HG03354 (cell line): Measurements from ENCODE around the gene IGDCC3.
"Not testable (repeated sequence)": the region's sequence is repeated elsewhere in the genome, so short reads cannot be mapped to it uniquely, and the experiment has no call there.

Source experiments
- ATAC-seq: cut with Tn5 transposase; IDR thresholded peaks from one replicate; pipeline ENCODE4 v1.9.1; 2021; ENCODE audit warnings: mild to moderate bottlenecking; ENCODE audit not compliant: unreplicated experiment, poor library complexity, severe bottlenecking

The IGDCC3 gene

DNA sequence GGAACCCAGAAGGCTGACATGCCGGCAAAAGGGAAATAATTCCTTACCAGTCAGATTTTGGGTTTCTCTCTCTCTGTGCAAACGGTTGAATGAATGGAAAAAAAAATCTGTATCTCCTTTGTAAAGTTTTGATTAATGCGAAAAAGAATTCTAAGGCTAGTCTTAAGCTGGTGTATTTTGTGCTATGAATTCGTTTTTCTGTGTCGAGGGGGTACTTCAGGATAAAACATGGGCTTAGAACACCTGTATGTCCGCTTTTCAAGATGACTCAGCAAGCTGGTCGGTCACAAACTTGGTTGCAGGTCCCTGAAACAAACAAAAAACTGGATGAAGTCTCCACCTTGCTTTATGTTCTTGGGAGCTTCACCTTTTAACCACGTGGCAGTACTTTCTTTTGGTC lies 28.5 kb downstream of the IGDCC3 start:
- ATAC-seq: no peak

DNA sequence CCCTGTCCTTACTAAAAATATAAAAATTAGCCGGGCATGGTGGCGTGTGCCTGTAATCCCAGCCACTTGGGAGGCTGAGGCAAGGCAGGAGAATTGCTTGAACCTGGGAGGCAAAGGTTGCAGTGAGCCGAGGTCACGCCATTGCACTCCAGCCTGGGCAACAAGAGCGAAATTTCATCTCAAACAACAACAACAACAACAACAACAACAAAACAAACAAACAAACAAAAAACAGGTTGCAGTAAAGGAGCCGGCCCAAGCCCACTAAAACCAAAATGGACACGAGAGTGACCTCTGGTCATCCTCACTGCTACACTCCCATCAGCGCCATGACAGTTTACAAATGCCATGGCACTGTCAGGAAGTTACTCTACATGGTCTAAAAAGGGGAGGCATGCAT lies 30.0 kb downstream of the IGDCC3 start:
- ATAC-seq: not testable (repeated sequence)

- ATAC-seq: no peak
Observed at GRCh38 chr15:65346856-65347598, 30.8 kb downstream of the IGDCC3 start.

DNA sequence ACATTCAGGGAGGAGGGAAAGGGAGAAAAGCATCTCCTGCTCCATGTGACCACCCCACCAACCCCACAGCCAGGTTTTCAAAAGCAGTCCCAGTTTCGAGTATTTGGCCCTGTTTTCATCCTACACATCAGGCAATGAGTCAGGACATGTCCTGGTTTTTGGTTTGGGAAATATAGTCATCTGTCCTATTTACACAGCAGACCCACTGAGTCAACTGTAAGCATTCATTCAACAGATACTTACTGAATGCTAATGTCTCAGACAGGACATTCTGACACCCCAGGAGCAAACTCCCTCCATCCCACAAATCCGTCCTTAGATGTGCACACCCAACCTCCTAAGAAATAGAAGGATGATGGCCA lies 32.9 kb downstream of the IGDCC3 start:
- ATAC-seq: no peak

DNA sequence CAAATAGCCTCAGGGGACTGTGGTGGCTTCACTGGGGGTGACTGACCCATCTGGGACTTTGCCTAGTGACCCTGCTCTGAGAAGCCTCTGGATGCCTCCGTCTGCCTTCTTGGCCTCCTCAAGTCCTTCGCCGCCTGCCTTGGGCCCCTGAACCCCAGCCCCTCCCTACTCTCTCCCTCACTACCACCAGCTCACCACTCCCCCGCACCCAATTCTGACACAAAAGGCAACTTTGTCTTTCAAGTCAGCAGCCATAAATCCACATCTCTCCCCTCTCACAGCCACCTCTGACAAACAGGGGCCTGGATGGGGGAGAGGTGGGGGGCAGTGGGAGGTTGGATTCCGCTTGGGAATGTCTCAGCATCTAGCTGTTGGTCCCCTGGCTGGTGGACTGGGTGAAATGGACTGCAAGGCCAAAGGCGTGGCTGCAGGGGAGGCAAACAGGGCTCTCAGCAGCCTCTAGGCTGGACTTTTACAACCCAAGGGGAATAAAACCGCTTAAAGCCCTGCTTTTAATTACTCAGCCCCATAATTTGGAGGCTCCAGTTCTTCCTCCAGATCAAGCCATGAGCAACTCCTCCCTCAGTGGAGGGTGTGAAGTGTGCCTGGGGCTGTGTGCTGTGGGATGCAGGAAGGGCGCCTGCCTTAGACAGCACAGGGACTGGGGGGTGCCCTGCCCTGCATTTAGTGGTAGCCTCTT lies 33.4 kb downstream of the IGDCC3 start:
- no peak for ATAC-seq

DNA sequence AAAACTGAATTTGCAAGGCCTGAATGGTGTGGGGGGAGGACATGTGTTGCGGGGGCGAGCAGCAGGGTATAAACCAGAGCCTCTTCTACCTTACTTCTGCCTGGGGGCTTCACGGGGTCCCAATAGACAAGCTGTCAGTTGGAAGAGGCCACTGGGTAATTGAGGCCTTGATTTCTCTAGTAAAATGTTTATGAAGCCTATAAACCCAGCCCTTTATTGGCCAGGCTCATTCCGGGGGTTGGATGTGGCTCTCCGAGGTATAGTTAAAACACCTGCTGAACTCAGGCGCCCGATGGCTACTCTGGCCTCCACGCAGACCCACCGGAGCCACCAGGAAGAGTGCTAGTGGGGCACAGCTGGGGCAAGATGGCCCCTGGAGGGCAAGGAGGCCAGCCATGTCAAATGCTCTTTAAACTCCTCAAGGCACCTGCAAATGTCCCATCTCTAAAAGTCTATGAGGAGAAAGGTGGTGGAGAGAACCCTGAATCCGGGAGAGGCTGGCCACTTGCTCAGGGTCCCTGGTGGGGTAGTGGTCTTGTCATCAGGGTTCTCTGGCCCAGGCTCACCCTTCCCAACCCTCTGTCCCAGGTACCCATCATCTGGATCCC lies 34.3 kb downstream of the IGDCC3 start:
- ATAC-seq: no peak

- no peak for ATAC-seq
Observed at GRCh38 chr15:65342493-65342892, 35.3 kb downstream of the IGDCC3 start.

GRCh38 chr15:65339920-65340319 lies 37.9 kb downstream of the IGDCC3 start:
- ATAC-seq: no peak

GRCh38 chr15:65339416-65339815 lies 38.4 kb downstream of the IGDCC3 start:
- ATAC-seq: no peak

- ATAC-seq: no peak
Observed at GRCh38 chr15:65338823-65339222, 39.0 kb downstream of the IGDCC3 start.

DNA sequence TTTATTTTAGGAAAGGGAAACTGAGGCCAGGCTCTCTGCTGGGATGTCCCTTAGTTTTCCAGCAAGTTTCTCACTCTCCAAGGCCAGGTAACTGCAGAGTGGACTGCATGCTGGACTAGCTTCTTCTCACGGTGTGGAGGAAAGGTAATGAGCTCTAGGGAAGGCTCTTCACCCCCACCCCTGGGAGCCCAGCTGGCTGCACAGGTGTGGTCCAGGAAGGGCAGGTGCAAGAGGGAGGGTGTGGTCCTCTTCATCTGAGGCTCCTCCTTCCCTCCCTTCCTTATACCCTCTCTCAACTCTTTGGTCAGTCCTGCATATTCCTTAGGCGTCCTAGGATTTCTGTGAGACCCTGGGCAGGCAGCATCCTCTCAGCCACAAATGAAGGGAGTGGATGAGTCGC lies 39.4 kb downstream of the IGDCC3 start:
- no peak for ATAC-seq

- no peak for ATAC-seq
Observed at GRCh38 chr15:65337436-65338070, 40.2 kb downstream of the IGDCC3 start.

DNA sequence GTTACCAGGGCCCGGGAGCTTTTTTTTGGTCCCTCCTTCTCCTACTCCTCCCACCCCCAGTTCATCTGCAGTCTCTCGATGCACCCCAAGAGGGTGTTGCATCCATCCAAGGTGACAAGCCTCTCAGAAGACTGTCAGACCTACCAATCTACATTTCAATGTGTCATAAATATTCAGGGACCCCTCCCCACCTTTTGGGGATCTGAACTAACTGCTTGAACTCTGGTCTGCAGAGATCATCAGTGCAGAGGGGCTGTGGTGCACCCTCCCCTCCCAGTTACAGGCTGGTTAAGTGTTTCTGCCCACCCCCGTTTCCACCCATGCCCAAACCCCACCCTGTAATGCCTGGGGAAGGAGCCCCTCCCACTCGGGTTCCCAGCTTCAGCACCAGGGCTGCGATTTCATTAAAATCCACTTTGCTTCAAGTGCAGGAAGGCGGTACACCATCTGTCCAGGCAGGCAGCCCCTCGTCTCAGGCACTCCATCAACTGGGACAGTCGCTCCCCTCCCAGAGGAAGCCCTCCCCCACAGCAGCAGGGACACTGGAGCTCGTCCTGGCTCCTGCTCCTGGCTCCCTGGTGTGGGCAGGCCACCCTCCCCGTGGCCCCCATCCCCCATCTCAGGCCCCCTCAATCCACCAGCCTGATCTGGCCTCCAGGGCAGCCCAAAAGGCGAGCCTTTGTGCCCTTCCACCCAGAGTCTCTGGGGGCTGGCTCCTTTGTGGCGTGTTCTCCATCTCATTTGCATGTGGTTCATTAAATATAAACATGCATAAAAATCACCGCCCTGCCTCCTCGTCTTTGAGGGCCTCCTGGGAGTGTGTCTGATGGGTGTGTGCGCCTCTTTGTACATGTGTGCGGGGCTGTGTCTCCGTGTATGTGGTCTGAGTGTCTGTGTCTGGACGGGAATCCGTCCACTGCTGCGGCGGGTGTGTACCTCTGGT lies 41.0 kb downstream of the IGDCC3 start:
- ATAC-seq: no peak

DNA sequence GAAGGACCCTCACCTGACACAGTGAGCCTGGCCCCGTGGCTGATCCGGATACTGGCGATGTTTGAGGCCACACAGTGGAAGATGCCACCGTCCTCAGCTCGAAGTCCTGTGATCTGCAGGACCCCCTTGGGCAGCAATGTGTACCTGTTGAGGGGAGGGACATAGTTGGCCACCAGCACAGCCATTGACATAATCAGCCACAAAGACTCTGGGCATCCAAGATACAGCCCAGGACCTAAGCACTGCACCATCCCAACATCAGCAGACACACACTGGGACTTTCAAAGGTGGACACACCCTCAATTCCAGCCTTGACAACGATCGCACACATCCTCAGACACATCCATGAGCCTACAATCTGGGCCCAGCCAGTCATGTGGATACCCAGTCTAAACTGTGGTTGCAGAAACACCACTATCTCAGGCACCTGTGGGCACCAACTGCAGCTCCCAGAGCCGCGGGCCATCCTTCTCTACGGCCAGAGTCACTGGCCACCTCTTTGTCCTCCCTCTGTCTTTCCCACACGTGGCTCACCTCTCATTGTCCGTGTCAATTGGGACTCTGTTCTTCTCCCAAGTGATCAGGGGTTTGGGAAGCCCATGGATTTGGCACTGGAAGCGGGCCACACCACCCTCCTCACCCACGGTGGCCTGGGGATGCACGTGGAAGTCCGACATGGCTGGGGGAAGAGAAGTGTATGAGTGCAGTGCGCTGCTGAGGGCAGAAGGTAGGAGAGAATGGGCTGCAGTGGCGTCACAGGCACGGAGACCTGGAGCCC lies 42.3 kb downstream of the IGDCC3 start:
- no peak for ATAC-seq

DNA sequence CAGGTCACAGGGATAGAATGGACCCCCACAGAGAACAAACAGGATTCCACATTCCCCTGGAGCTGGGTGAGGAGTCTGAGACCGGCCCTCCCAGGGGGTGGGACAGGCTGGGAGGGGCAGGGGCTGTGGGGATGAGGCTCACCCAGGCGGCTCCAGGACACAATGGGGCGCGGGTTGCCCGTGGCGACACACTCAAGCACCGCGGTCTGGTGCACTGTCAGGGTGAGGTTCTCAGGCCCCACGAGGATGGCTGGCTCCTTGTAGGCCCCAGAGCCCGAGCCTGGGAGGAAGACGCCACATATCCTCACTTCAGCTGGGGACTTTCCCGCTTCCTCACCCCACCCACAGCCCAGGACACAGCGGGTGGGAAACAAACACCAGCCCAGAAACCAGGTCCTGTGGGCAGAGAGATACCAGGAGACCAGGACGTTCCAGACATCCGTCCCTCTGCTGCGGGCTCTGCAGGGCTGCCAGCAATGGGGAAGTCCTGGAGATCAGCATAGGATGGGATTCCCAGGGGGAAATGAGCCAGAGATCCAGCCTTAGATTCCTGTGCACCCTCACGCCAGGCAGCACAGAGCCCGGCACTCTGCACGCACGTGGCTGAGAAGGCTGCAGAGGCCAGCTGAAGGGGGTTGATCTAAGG lies 43.1 kb downstream of the IGDCC3 start:
- no peak for ATAC-seq

- no peak for ATAC-seq
Observed at GRCh38 chr15:65333856-65334255, 43.9 kb downstream of the IGDCC3 start.

- no peak for ATAC-seq
Observed at GRCh38 chr15:65333148-65333820, 44.5 kb downstream of the IGDCC3 start.
